ENCODE data around the gene MUCL3.

The MUCL3 gene

GRCh38 chr6:30942338-30943060 lies 1.7 kb downstream of the MUCL3 start:
- DNase-seq, result no peak

- DNase-seq, result no peak
These were observed 3.3 kb downstream of the MUCL3 start for GRCh38 chr6:30944051-30944450.

- DNase-seq, result no peak
These were observed 4.5 kb downstream of the MUCL3 start for GRCh38 chr6:30945281-30945680.

GRCh38 chr6:30947231-30947630 lies 6.5 kb downstream of the MUCL3 start:
- no peak for DNase-seq

- DNase-seq, result no peak
These were observed 8.0 kb downstream of the MUCL3 start for GRCh38 chr6:30948811-30949210.

GRCh38 chr6:30951907-30952469 lies 11.2 kb downstream of the MUCL3 start:
- no peak for DNase-seq

- no peak for DNase-seq
These were observed 14.0 kb downstream of the MUCL3 start for GRCh38 chr6:30954631-30955366.

- DNase-seq, result peak; percentile 70
These were observed 14.7 kb downstream of the MUCL3 start for GRCh38 chr6:30955367-30956042.

GRCh38 chr6:30957716-30958115 lies 16.9 kb downstream of the MUCL3 start:
- no peak for DNase-seq

GRCh38 chr6:30960907-30961673 lies 20.3 kb downstream of the MUCL3 start:
- no peak for DNase-seq

- no peak for DNase-seq
These were observed 21.9 kb downstream of the MUCL3 start for GRCh38 chr6:30962716-30963115.

- DNase-seq, result no peak
These were observed 22.9 kb downstream of the MUCL3 start for GRCh38 chr6:30963641-30964040.

- no peak for DNase-seq
These were observed 23.3 kb downstream of the MUCL3 start for GRCh38 chr6:30964075-30964474.

- no peak for DNase-seq
These were observed 24.4 kb downstream of the MUCL3 start for GRCh38 chr6:30965140-30965601.

- DNase-seq, result no peak
These were observed 25.4 kb downstream of the MUCL3 start for GRCh38 chr6:30966154-30966553.

- peak; percentile 49 for DNase-seq
These were observed 28.4 kb downstream of the MUCL3 start for GRCh38 chr6:30969171-30969570.

GRCh38 chr6:30970946-30971345 lies 30.2 kb downstream of the MUCL3 start:
- DNase-seq, result no peak

GRCh38 chr6:30972816-30973215 lies 32.0 kb downstream of the MUCL3 start:
- DNase-seq, result no peak

- DNase-seq, result no peak
These were observed 33.9 kb downstream of the MUCL3 start for GRCh38 chr6:30974490-30975252.

GRCh38 chr6:30979141-30979540 lies 38.4 kb downstream of the MUCL3 start:
- no peak for DNase-seq

- DNase-seq, result no peak
These were observed 38.9 kb downstream of the MUCL3 start for GRCh38 chr6:30979690-30980089.

Measured in CD4-positive, alpha-beta T cell treated with Interleukin-15 for 1 hour (primary cell).